GM18520 (cell line): ENCODE results near the gene IKZF1.
A peak's percentile ranks its signal among the peaks of the same experiment; 100 is the strongest.
"Not testable (repeated sequence)": the region's sequence is repeated elsewhere in the genome, so short reads cannot be mapped to it uniquely, and the experiment has no call there.

Experiments
- ATAC-seq: cut with Tn5 transposase; IDR thresholded peaks from one replicate; pipeline ENCODE4 v1.9.1; 2021; ENCODE audit not compliant: unreplicated experiment

IKZF1 gene

GRCh38 chr7:50332241-50333165 lies 28.0 kb downstream of the IKZF1 start:
- no peak for ATAC-seq

DNA sequence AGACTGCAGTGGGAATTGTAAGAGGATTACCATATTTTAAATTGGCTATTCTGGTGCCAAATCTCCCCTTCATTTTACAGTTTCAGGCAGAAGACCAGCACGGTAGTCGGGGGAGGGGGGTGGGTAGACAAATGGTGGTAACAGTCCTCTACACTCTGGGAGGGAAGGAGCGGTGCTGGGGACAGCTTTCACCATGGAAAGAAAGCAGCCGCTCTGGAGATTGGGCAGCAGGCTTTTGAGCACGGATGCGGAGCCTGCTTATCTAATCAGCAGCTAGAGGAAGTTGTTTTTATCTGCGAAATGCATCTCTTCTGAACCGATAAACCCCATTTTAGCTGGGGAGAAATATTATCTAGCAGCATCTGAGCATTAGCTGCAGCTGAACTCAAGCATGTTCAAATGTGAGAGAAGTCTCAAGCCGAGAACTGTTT lies 28.7 kb downstream of the IKZF1 start:
- no peak for ATAC-seq

DNA sequence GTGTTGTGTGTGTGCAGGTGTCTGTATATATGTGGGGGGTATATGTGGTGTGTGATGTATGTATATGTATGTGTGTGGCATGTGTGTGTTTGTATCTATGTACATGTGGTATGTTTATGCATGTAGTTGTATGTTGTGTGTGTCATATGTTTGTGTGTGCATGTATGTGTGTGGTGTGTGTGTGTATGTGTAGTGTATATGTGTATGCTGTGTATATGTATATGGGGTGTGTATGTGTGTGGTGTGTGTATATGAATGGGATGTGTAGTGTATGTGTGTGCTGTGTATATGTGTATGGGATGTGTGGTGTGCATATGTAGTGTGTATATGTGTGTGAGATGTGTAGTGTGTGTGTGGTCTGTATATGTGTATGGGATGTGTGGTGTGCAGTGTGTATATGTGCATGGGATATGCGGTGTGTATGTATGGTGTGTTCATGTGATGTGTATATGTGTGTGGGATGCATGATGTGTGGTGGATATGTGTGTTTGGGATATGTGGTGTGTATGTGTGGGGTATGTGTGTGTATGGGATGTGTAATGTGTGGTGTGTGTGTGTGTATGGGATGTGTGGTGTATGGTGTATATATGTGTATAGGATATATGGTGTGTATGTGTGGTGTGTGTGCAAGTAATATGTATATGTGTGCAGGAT lies 30.0 kb downstream of the IKZF1 start:
- no peak for ATAC-seq

DNA sequence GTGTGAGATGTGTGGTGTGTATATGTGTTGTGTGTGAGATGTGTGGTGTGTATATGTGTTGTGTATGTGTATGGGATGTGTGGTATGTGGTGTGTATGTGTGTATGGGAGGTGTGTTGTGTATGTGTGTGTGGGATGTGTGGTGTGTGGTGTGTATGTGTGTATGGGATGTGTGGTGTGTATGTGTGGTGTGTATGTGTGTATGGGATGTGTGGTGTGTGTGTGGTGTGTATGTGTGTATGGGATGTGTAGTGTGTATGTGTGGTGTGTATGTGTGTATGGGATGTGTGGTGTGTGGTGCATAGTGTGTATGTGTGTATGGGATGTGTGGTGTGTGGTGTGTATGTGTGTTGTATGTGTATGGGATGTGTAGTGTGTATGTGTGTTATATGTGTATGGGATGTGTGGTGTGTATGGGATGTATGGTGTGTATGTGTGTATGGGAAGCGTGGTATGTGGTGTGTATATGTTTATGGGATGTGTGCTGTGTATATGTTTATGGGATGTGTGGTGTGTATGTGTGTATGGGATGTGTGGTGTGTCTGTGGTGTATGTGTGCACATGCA lies 30.8 kb downstream of the IKZF1 start:
- no peak for ATAC-seq

DNA sequence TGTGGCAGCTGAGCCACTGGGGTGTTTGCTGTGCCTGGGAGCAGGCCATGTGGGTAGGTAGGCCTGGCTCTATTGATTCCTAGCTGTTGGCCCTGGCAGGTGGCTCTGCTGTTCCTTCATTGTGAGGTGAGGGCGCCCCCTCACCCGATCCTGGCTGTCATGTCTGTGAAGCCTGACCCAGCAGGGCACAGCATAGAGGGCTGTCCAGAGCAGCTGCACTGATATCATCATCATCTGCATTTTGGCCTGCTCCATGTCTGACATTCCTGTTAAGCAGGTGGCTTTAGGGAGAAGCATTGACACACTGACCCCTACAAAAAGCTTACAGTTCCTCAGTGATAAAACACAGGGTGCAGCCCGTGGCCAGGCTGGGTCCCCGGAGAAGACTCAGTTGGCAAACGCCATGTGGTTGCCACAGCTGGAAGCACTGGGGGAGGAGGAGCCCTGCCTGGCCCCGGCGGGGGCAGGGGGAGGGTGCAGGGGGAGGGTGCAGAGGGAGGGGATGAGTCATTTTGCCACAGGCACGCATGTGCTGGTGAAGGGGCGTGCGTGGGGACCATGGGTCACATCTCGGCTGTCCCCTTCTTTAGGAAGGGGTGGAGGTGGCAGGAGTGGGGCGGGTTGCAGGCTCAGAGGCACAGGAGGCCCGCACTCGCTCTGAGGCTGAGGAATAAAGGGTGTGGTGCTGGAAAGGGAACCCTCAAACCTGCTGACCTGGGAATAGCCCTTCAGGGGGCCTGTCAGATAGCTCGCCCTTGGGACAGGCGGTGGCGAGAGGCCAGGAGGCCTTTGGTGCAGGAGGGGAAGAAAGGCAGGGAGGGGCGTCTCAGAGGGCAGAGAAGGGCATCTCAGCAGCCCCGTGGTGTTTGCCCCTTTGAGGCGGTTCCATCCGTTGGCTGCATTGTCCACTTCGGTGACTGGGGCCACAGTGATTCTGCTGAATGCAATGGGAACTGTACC lies 31.6 kb downstream of the IKZF1 start:
- no peak for ATAC-seq

DNA sequence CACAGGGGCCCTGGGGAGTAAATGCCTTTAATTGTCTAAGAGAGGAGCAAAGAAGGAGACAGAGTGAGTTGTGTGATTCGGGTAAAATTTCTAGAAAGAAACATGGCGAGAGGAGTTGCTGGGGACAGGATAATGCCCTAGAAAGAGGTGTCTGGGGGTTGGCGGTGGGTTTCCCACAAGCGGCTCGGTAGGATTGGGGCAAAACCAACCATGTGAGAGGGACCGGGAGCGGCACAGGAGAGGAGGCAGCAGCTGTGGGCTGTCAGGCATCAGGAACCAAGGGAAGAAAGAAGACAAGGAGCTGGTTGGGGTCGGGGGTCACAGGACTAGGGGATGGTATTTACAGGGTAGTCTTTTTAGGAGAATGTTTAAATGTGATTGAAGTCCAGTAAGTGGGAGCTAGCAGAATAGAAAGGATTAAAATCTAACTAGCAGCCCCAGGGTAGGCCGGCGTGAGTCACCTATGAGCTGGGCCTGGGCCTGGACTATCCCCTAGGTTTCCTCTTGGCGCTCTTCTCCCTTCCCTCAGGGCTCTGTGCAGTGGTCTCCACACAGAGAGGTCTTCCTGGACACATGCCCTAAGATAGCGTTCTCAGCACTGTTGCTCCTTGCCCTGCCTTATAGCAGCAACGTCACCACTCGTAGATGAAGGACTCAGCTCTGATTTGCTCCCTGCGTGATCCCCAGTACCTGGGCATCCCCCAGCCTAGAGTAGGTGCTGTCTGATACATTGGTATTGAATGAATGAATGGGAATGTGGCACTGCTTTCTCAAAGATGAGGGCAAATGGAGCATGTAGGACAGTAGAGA lies 32.6 kb downstream of the IKZF1 start:
- no peak for ATAC-seq

GRCh38 chr7:50339472-50339871 lies 35.0 kb downstream of the IKZF1 start:
- not testable (repeated sequence) for ATAC-seq

DNA sequence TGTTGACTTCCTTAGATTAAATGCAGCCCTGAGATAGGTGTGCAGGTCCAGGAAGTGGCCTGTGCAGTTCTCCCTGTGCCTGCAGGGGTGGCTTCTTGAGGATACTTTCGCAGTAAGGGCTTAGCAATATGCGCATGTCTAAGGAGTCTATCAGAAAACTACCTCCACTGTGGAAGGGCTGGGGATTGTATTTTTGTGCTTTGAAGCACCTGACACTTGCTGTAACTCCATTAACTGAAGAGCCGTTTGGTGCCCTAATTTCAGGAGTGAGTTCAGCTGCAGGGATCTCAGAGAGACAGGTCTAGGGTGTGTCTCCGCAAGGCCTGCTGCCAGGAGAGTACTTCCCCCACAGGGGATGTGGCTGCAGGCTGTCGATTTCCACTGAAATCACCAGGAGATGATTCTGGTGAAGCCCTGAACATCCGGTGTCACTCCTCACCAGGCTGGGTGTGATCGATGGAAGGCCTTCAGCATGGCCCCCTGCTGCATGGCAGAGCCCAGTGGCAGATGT lies 35.5 kb downstream of the IKZF1 start:
- no peak for ATAC-seq

- no peak for ATAC-seq
Measured at GRCh38 chr7:50341724-50342123, 37.2 kb downstream of the IKZF1 start.

- ATAC-seq = no peak
Measured at GRCh38 chr7:50342616-50343114, 38.1 kb downstream of the IKZF1 start.

GRCh38 chr7:50346545-50347497 lies 42.3 kb downstream of the IKZF1 start:
- no peak for ATAC-seq

DNA sequence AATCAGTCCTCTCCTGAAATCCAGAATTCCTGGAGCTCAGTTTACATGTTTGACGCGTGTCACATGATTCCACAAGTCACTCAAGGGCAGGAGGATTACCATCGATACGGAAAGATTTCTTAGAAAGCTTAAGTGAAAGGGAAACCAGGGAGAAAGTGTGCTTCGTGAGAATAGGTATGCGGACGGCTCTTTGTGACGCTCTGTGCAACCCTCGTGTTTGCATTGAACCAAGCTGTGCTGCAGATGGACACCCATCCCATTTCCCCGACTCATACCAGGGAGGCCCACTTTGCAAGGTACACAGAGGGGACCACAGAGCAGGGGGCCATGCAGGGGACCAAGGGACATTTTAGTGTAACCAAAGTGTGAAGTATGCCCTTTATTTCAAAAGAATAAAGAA lies 43.2 kb downstream of the IKZF1 start:
- no peak for ATAC-seq

DNA sequence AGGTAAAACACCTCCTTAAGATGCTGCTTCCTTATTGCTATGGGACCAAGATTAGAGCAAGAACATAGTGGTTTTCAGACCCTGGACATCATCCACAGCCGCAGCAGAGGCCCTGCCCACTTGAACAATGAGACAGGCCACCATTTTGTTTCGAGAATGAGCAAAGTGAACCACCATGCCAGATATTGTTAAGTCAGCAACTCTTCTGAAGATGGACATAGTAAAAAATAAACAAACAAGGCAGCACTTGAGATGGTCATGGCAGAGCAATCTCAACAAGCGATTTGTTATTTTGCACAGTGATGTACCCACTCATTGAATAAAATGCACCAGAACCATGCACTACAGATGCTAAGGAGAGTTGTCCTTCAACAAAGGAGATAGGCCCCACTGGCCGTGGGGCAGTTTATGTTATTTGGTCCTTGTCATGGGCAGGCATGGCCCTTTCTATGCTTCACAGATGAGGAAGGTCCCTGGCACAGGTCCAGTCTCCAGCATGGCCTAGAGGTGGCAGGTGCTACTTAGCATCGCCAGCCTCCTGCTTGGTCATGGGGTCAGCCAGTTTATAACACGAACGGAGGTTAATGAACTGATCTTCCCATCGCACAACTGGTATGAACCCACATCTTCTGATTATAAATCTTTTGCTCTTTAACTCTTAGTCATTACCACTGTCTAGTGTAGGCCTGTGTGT lies 44.1 kb downstream of the IKZF1 start:
- ATAC-seq = no peak

- no peak for ATAC-seq
Measured at GRCh38 chr7:50349399-50349798, 44.9 kb downstream of the IKZF1 start.

DNA sequence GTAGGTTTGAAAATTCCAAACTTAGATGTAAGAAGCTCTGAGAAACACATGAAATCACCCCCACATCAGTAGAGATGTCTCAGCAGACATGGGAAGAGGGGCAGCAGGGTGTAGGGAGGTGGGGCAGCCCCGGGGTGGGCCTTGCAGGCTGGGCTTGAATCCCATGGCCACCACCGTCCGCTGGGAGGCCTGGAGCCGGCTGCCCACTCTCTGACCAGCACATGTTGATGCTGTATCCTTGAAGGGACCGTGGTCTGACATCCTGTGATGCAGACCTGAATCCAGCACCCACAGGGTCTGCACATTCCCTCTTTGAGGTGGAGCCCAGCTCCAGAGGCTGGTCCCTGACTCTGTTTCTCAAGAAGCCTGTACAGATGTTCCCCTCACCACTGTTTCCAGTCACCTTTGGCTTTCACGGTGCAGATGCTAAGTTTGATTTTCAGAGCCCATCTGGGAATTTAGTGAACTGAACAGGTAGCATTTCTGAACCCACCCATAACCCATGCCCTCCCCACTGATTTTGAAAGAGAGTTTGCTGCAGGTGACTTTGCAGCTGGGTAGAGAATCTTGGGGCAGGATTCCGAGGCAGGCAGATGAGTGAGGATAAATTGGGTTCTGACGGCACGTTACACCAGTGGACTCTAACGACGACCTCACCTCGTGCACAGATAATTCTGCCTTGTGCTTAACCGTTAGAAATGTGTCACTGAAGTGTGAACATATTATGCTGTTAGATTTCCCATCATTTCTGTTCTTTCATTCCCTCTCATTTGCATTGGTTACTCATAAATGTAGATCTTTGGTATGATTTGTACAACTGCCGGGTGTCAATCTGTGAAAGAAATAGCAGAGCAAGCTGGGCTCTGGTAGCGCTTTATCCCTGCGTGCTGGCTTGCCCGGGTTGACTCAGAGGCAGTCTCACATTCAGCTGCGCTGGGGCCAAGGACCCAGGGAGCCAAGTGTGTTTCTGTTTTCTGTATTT lies 45.7 kb downstream of the IKZF1 start:
- ATAC-seq = peak; percentile 62

DNA sequence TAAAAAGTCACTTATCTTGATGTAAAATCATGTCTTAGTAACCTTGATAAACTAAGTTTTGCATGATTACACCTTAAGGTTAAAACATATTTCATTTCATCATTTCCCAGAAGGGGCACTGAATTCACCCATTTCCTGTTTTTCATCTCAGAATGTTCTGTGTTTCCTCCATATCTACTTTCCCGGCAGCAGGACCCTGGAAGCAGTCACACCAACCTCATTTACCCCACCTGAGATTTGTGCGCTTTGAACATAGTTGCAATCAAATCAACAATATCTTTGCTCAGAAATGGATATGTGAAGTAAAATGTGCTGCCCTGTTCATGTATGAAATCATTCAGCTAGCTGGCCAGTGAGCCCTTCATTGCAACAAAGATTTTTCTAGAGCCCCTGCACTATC lies 46.8 kb downstream of the IKZF1 start:
- no peak for ATAC-seq

GRCh38 chr7:50352282-50352681 lies 47.8 kb downstream of the IKZF1 start:
- peak; percentile 78 for ATAC-seq
